GM19463 (cell line): Measurements from ENCODE around the gene NTSR1.

ENCODE experiments used
- ATAC-seq: cut with Tn5 transposase; IDR thresholded peaks from one replicate; pipeline ENCODE4 v1.9.1; 2021; ENCODE audit warnings: mild to moderate bottlenecking, moderate library complexity; ENCODE audit not compliant: unreplicated experiment

Gene NTSR1

DNA sequence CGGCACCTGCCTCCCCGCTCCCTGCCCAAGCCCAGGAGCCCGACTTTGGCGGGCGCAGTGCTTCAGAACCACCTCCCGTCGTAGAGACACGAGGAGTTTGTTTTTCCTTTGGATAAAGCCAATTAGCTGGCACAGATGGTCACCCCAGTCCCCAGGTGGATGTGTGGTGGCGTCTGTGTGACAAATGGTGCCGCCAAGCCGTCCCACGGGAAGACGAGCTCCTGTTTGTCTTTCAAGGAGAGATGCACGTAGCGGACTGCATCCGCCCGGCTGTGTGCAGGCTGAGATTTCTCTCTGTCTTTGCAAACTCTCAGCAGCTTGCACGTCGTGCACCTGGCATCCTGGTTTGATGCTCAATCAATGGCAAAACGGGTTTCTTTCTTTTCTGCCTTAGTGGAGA is 71.6 kb downstream of the NTSR1 start:
- ATAC-seq: no peak

DNA sequence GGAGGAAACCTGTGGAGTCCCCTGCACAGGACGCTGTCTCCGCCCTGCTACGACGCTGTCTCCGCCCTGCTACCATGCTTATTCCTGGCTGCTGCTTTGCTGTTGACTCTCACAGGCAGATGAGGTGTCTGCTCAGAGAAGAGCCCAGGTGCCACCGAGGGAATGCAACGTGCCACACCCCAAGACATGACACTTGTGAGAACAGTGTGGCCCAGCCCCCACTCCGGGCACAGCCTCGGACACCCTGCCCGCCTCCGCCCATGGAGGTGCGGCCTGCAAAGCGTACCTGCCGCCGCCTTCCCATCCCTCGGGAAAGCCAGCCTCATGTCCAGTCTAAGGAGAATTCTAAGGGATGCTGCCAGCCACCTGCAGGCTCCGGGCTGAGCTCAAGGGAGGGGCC is 72.1 kb downstream of the NTSR1 start:
- no peak for ATAC-seq

DNA sequence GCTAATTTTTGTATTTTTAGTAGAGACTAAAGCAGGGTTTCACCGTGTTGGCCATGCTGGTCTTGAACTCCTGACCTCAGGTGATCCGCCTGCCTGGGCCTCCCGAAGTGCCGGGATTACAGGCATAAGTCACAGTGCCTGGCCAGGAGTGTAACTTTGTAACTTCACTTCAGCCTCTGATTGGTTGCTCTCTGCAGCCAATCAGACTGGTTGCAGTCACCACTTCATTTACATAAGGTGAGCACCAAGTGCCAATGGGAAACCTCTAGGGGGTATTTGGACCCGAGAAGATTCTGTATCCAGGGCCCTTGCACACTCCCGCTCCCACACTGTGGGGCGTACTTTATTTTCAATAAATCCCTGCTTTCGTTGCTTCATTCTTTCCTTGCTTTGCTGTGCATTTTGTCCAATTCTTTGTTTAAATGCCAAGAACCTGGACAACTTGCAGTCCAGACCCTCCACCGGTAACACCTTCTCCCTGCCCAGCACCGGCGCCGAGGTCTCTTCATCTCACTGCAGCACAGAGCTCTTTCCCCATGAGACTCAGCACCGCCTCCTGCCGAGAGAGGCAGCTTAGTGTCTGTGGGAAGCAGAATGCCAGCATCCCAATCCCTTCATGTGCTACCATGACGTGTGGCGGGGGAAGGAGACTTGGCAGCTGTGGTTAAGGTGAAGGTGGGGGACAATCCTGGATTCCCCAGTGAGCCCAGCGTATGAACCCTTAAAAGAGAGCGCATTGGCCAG is 73.7 kb downstream of the NTSR1 start:
- ATAC-seq: no peak

DNA sequence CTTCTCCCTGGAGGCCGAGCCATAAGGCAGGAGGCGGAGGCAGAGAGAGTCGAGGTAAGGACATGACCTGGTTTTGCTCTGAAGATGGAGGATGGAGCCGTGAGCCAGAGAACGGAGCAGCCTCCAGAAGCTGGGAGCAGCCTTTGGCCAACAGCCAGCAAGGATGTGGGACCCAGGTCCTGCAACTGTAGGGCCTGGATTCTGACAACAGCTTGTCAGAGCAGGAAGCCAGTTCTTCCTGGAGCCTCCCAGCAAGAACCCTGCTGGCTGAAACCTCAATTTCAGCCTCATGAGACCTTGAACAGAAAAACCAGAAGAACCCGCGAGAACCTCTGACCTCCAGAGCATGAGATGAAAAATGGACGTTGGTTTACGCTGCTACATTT is 74.2 kb downstream of the NTSR1 start:
- ATAC-seq: no peak

DNA sequence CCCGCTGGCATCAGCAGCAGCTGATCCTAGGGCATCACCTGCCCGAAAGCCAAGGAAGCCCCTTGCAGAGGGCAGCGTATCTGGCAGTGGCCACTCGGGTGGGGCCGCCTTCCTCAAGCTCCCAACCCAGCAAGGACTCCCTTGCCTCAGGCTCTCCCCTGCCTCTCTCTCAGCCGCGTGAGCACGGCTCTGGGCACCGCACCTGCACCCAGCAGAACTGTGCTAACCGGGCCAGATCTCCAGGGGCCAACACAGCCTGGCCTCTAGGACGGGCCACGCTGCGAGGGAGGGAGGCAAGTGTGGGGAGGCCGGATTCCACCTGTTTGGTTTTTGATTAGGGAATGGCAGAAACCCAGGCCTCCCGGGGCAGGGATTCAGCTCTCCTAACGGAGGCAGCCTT is 75.9 kb downstream of the NTSR1 start:
- ATAC-seq: no peak

DNA sequence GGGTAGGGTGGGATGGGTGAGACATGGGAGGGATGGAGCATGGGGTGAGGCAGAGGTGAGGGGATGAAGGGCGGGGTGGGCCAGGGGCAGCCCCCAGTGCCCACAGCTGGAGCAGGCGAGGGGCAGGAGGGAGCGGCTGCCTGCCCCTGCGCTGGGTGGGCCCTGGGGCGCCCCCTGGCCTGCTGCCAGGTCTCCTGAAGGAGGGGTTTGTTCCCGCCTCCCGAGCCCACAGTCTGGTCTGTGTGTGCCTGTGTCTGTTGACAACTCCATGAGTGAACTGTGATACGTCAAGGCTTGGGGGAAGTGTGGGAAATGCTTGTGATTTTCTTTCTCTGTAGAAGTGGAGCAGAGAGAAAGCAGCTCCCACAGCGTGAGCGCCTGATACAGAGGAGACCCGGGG is 76.8 kb downstream of the NTSR1 start:
- no peak for ATAC-seq

DNA sequence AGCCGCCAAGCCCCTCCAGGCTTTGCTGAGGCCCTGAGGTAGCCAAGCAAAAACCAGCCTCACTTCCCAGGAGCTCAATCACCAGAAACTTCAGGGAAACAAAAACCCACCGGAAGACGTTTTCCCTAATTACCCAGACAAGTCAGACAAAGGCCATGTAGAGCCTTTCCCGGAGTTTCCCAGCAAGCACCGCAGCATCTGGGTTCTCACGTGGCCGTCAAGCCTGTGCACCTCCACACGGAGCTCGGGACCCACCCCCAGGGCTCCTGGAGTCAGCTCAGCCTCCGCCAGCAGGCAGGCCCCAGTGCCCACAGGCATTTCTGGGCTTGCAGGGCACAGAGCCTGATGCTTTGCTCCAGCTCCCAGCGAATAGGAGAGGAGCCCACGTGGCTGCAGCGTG is 77.5 kb downstream of the NTSR1 start:
- ATAC-seq: no peak

DNA sequence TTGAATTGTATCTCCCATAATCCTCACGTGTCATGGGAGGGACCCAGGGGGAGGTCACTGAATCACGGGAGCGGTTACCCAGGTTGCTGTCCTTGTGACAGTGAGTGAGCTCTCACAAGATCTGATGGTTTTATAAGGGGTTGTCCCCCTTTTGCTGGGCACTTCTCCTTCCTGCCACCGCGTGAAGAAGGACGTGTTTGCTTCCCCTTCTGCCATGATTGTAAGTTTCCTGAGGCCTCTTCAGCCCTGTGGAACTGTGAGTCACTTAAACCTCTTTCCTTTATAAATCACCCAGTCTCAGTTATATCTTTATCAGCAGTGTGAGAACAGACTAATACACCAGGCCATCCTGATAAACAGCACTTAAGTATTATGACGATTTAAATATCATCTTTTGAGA is 78.7 kb downstream of the NTSR1 start:
- ATAC-seq: no peak

DNA sequence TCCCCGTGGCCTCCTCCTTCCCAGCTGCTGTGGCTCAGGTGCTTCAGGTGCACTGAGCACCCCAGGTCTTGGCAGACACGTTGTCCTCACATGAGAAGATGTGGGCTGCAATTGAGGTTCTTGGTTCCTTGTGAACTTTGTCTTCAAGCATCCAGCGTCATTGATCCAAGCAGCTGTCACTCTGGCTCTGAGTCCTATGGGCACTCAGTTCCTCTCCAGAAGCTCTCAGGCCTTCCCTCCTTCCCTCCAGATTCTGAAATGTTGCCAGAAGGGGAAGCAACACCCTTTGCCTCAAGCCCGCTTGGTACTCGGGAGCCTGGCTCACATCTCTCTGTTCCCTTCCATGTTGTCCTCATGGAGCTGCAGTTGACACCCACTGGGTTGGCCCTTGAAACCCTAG is 79.2 kb downstream of the NTSR1 start:
- ATAC-seq: no peak

DNA sequence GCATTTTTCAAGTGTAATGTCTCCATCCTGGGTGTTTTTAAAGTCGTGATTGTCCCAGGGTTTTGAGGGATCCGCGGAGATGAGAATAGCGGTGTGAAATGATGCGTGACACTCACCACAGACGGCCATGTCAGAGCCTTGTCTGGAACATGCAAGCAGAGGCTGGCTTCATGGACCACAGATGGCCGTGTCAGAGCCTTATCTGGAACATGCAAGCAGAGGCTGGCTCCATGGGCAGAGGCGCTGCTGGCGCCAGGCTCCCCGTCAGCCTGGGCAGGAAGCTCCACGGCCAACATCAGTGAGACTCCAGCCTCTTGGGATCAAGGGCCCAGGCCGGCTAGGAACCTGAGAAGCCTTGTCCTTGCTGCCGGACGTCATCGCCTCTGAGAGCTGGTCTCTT is 80.0 kb downstream of the NTSR1 start:
- no peak for ATAC-seq

DNA sequence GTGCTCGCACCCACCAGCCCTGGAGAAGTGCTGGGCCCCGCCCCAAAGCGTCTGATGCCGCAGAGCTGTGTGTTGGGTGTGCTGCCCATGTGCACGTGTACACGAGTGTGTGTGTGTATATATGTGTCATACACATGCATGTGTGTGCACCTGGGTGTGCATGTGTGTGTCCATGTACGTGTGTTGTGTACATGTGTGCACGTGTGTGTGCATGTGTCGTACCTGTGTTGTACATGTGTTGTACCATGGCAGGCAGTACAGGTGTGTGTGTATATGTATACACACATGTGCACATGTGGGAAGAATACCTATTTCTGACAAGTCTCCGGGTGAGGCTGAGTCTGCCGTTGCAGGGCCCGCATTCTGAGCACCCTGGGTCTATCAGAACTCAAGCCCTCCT is 81.4 kb downstream of the NTSR1 start:
- ATAC-seq: no peak

DNA sequence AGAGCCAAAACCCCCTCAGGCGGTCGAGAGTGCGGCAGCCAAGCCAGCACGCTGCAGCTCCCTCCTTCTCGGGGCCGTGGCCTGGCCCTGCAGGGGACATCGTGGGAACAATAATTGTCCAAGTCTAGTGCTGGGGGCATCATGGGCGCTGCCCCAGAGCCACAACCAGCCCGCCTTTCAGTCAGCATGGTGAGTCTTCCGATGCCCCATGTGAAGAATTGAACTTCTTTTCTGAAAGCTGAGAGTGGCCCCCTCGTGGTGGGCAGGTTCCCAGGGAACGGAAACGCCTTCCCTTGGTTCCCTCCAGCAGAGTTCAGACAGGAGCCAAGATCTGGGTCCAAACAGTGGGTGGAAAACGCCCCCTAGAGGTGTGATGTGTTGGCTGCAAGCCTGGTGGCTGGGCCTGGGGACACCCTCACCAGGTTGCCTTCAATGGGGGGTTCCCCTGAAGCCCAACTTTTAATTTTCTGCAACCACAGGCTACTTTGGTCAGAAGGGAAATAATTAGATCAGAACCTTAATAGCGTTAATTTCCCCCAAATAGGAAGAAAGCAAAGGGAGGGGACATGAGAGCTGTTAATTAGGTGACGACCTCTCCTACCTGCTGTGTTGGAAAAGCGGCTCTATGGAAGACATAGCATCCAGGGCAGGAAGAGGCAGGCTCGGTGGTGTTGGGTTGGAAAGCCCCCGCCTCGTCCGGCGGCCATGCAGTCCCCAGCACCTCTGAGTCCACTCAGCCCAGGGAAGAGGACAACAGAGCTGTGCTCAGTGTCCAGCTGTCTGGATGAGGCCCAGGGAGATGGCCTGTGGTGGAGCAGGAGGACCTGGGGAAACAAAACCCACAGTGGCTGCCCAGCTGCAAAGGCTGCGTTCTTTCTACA is 82.9 kb downstream of the NTSR1 start:
- no peak for ATAC-seq

DNA sequence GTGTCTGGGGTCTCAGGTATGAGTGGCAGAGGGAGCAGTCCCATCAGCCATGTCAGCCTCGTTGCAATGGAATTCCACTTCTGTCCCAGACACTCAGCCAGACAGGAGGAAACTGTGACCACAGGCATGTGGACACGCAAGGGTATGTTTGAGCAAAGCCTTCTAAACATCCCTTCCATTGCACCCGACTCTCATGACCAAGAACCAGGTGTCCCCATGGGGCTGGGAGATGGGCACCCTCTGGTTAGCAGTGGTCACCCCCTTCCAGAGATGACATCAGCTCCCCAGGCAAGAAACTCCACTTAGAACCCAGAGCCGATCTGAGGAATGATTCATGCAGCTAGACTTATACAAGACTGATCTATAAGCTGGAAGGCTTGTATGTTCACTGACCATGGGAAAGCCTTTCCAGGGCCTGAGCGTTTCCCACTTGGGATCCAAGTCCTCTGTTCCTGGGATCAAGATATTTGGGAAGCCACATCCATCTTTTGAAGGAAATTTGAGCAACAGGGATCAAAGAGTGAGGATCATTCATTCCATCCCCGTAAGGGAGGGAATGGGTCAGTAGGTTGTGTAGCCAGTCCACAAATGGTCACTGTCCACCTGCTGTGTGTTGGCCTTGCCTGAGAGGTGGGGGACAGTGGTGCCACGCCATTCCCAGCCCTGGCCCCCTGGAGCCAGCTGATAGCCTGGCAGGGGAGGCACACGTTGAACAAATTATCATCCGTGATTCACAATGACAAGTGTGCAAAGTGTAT is 83.7 kb downstream of the NTSR1 start:
- ATAC-seq: no peak

DNA sequence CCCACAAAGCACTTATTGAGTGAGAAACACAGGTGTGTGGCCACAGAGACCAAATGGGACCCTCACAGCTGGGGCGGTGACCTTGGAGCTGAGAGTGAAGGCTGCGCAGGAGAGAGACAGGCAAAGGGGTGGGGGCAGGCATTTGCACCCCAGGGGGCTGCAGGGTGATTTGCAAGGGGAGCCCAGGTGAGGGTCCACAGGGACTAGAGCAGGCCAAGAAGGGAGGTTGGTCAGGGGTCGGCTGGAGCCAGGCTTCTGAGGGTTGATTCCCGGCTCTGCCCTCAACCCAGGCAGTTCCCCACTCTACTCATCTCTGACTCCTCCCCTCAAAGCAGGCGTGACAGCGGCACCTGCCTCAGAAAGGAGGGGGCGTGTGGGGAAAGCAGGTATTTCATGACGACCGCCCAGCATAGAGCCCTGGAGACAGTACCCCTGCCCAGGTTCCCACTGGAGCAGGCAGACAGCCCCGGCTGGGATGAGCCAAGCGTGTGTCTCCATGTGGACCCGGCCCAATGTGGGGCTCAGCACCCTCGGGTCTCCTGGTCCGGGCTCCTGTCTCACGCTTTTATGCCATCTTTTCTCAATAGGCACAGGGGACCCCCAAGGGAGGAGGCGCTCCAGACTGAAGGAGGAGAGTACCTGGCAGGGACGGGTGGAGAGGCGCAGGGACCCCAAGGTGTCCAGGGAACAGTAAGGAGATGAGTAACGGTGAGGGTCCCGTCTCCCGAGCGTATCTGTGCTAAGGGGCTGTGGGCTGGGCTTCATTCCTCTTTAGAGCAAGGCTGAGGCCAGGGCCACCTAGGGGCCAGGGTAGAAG is 84.5 kb downstream of the NTSR1 start:
- no peak for ATAC-seq

DNA sequence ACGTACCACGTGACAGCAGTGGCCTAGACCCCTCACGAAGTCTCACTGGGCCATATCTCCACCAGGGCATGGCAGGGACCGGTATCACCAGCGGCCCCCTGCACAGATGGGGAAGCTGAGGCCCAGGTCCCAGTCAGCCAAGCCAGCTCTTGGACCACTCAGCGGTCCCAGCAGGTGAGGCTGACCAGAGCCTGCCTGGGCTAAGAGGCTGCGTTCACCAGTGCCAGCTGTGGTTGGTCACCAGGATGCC is 85.0 kb downstream of the NTSR1 start:
- no peak for ATAC-seq

DNA sequence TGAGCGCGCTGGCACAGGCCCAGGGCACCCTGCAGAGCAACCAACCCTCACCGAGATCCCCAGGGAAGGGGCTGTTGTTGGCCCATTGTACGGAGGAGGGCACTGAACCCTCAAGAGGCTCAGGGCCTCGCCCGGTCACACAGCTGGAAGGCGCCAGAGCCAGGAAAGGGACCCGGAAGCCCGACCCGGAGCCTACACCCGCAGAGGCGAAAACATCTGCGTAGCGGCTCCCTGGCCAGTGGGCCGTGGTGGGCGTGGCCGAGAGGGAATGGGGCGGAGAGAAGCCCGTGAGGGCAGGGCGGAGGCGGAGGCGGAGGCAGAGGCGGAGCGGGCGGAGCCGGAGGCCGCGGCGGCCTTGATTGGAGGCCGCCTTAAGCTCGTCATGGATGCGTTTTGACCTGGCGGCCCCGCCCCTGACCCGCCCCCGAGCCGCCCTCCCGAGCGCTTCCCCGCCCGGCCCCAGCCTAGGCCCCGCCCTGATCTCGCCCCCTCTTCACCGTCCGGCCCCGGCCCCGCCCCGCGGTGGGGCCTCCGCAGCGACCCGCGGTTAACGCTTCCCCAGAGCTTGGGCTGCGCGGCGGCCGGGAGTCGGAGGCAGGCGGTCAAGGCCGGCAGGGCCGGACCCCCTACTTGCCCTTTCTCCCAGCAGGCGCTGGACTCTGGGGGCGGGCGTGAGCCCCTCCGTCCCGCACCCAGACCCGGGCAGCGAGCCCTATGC is 85.5 kb downstream of the NTSR1 start:
- ATAC-seq: peak; percentile 74

DNA sequence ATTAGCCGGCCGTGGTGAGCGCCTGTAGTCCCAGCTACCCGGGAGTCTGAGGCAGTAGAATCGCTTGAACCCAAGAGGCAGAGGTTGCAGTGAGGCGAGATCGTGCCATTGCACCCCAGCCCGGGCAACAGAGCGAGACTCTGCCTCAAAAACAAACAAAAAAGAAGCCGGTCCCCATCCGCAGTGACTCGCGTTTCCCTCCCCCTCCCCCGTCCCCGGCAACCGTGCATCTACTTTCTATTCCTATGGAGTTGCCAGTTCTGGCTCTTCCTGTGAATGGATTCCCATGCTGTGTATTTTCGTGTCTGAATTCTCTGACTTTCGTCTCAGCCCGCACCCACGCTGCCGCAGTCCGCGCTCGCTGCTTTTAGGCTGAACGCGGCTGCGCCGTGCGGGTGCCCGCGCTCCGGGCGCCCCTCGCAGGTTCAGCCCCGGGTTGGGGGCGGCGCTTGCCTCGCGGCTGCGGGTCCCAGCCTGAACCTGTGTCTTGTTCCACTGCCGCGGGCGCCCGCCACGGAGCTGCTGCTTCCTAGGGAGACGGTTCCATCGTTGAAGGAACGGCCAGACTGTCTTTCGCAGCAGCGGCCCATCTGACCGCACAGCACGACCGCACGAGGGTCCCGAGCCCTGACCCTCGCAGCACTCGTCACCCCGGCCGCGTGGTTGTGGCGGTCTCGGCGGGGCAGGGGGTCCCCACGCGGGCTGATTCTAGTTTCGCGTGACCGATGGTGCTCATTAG is 86.6 kb downstream of the NTSR1 start:
- ATAC-seq: no peak

DNA sequence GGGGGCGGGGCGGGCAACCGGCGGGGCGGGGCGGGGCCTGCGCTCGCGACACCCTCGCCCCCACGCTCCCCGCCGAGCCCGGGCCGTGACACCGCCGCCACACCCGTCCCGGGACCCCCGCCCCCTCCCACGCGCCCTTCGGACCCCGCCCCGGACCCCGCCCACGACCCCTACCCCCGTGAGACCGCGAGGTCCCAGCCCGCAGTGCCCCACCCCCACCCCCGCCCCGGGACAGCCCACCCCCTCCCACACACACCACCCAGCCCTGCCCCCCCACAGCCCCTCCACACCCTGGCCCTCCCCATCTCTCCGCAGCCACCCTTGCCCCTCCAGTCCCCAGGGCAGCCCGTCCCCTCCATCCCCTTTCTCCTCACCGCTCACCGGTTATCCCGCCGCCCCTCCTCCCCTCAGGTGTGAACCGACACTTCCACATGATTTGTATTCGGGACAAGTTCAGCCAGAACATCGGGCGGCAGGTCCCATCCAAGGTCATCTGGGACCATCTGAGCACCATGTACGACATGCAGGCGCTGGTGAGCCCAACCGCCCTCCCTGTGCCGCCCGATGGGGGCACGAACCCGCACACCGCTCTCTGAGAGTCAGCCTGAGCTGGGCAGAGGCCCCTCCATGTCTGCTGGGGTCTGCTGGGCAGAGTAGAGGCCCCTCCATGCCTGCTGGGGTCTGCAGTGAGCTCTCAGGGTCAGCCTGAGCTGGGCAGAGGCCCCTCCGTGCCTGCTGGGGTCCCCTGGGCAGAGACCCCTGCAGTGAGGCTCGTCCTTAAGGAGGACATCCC is 88.3 kb downstream of the NTSR1 start:
- ATAC-seq: no peak
